Measurements from ENCODE around the gene DOCK4.

The DOCK4 gene

DNA sequence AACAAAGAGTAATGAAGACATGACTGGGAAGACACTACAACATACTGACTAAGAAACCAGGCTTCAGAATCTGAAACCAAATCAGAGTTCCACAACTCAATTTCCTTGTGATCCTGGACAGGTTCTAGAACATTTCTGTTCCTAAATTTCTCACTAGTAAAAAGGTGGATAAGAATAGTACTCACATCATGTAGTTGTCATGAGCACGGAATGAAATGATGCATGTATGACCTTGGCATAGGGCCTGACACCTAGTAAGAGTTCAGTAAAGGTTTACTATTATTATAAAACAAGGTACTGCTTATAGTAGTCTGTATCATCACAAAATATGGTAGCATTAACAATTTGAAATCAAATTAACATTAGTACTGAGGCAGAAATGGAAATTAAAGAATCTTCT, 19.9 kb downstream of the DOCK4 start:
- in situ Hi-C loops (cut with MboI; ENCODE audit: low pct_unique_long_range_greater_than_20kb, low sequenced_read_pairs, unreplicated experiment) = no loop called here
- no peak for DNase-seq (ENCODE audit: low spot score)
- TF ChIP-seq CTCF (IDR thresholded peaks at IDR 0.05; ENCODE audit: extremely low read depth, insufficient read depth, missing control alignments) = no peak

- no peak for TF ChIP-seq CTCF (IDR thresholded peaks at IDR 0.05; ENCODE audit: extremely low read depth, insufficient read depth, missing control alignments)
- DNase-seq (ENCODE audit: low spot score) = no peak
- in situ Hi-C loops (cut with MboI; ENCODE audit: low pct_unique_long_range_greater_than_20kb, low sequenced_read_pairs, unreplicated experiment) = no loop called here
Measured at GRCh38 chr7:112185005-112185834, 21.0 kb downstream of the DOCK4 start.

DNA sequence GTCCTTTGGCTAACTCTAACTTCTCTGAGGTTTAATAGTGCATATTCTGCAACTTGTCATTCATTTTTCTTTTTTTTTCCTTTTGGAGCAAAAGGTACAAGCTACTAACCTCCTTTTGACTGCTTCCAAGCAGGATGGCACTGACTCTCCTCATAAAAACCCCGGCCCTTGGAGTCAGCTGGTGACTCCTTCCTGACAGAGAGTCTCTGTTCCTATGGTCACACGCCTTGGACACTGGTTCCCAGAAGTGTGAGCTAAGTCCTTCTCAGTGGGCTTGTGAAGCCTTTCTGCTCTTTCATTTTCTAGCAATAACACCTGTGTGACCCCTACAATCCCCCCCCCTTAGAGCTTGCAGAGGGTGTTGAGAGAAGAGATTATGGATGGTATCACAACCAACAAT, 21.7 kb downstream of the DOCK4 start:
- in situ Hi-C loops (cut with MboI; ENCODE audit: low pct_unique_long_range_greater_than_20kb, low sequenced_read_pairs, unreplicated experiment) = no loop called here
- TF ChIP-seq CTCF (IDR thresholded peaks at IDR 0.05; ENCODE audit: extremely low read depth, insufficient read depth, missing control alignments) = no peak
- DNase-seq (ENCODE audit: low spot score) = no peak

DNA sequence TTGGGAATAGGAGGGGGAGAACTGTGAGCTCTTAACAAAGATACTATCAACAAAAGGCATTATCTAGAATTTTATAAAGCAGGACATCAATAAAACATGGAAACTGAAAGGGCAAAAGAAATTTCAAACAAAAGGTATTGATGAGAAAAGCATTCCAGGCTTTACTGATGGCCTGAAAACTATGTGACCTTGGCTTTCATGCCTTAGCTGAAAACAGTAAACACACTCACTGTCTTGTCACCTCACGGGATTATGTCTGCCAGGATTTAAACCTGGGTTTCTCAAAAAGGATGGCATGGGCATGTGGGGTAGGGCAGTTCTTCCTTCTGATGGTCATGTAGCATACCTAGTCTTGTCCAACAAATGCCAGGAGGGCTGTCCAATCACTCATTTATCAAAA, 22.9 kb downstream of the DOCK4 start:
- in situ Hi-C loops (cut with MboI; ENCODE audit: low pct_unique_long_range_greater_than_20kb, low sequenced_read_pairs, unreplicated experiment) = no loop called here
- no peak for TF ChIP-seq CTCF (IDR thresholded peaks at IDR 0.05; ENCODE audit: extremely low read depth, insufficient read depth, missing control alignments)
- no peak for DNase-seq (ENCODE audit: low spot score)

DNA sequence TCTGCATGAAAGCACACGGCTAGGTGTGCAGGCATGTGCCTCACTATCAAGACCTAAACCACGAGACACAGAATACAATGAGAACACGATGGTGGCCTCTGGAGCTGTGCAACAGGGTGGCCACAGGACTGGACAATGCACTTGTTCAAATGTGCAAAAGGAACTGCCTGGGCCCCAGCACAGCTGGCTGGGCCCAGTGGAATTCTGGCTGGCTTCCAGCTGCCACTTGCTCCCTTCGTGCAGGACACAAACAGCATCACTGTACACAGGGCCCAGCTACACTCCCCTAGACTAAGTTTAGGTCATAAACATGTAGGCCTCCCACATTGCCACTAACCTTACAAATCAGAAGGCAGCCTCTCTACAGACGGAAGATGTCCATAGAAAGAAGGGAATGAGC, 23.4 kb downstream of the DOCK4 start:
- TF ChIP-seq CTCF (IDR thresholded peaks at IDR 0.05; ENCODE audit: extremely low read depth, insufficient read depth, missing control alignments) = no peak
- in situ Hi-C loops (cut with MboI; ENCODE audit: low pct_unique_long_range_greater_than_20kb, low sequenced_read_pairs, unreplicated experiment) = no loop called here
- no peak for DNase-seq (ENCODE audit: low spot score)

DNA sequence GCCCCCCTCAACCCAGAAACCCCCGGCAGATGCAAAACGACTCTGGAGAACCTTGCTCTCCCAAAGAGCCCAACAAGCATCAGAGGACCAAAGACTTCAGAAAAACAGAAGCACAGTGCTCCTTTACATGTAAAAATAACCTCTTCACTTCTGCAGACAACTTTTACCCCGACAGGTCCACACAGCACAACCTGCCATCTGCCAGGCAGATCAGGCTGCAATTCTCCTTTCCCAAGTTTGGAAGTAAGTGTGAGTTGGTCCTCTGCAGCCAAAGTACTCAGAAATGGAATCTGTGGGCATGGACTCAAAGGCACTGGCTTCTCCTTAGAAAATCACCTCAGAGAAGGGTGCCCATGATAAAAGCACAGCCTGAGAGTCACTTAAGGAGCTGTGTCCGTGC, 26.0 kb downstream of the DOCK4 start:
- DNase-seq (ENCODE audit: low spot score) = no peak
- no peak for TF ChIP-seq CTCF (IDR thresholded peaks at IDR 0.05; ENCODE audit: extremely low read depth, insufficient read depth, missing control alignments)
- in situ Hi-C loops (cut with MboI; ENCODE audit: low pct_unique_long_range_greater_than_20kb, low sequenced_read_pairs, unreplicated experiment) = no loop called here

Data from GM13977 (cell line).